Fibroblast of lung (primary cell): ENCODE measurements around the gene CDC37.

Experiments used
- CTCF ChIP-seq, 2 donors: IDR thresholded peaks in 1 of 2; conservative IDR thresholded peaks in 1 of 2; 1 replicate in 1 of 2; 2 replicates in 1 of 2; pipeline ENCODE4 v1.5.1; 2011 to 2012; ENCODE audit warnings: low read length in 2 of 2, control low read depth in 1 of 2, inconsistent platforms in 1 of 2, low read depth in 1 of 2, mild to moderate bottlenecking in 1 of 2
- EZH2 ChIP-seq: IDR thresholded peaks from 2 replicates; pipeline ENCODE4 v1.5.1; 2012; ENCODE audit warnings: low read length, control low read depth, mild to moderate bottlenecking; ENCODE audit errors: missing control alignments

GRCh38 chr19:10384580-10384979, 18.8 kb downstream of the CDC37 start:
- TF ChIP-seq CTCF (conservative IDR thresholded peaks at IDR 0.05 in 1 of 2, IDR thresholded peaks at IDR 0.05 in 1 of 2; ENCODE audit: low read depth in 1 of 2, low read length in 2 of 2) (no peak), EZH2 (no peak)
